H9 (cell line): ENCODE results near the gene TAF10. TPM values are rescaled to one million over a fixed set of nuclear protein-coding genes. Genes with fewer than 3 reads are reported as not detected.

Experiments
- DNase-seq: peaks from one replicate; pipeline ENCODE4 v3.0.0-alpha.2; 2017
- H2AFZ ChIP-seq: one replicate; pipeline ENCODE4 v1.6.1; 2013; ENCODE audit warnings: mild to moderate bottlenecking, low read length, control low read depth, moderate library complexity
- H2AK5ac ChIP-seq: 2 replicates; pipeline ENCODE4 v1.6.1; 2013; ENCODE audit warnings: low read length, control low read depth, mixed read lengths; ENCODE audit not compliant: insufficient read length
- H2BK120ac ChIP-seq: one replicate; pipeline ENCODE4 v1.6.1; 2013; ENCODE audit warnings: low read depth, mild to moderate bottlenecking, low read length, control low read depth, inconsistent platforms; ENCODE audit not compliant: poor library complexity, severe bottlenecking
- H2BK12ac ChIP-seq: 2 replicates; pipeline ENCODE4 v1.6.1; 2013; ENCODE audit warnings: low read length, control low read depth, mixed read lengths, low read depth; ENCODE audit not compliant: insufficient read length
- H2BK15ac ChIP-seq: 2 replicates; pipeline ENCODE4 v1.6.1; 2013; ENCODE audit warnings: low read depth, low read length, control low read depth
- H2BK20ac ChIP-seq: one replicate; pipeline ENCODE4 v1.6.1; 2013; ENCODE audit warnings: low read depth, mild to moderate bottlenecking, low read length, control low read depth, inconsistent platforms; ENCODE audit not compliant: poor library complexity, severe bottlenecking
- H2BK5ac ChIP-seq: 2 replicates; pipeline ENCODE4 v1.6.1; 2013; ENCODE audit warnings: low read length, control low read depth, mixed read lengths; ENCODE audit not compliant: insufficient read length
- H3K14ac ChIP-seq: 2 replicates; pipeline ENCODE4 v1.6.1; 2013; ENCODE audit warnings: low read length, control low read depth; ENCODE audit not compliant: insufficient read depth
- H3K18ac ChIP-seq: 2 replicates; pipeline ENCODE4 v1.6.1; 2013; ENCODE audit warnings: low read depth, mild to moderate bottlenecking, mixed read lengths, low read length, control low read depth; ENCODE audit not compliant: insufficient read length
- H3K23ac ChIP-seq: 2 replicates; pipeline ENCODE4 v1.6.1; 2013; ENCODE audit warnings: low read length, control low read depth, mixed read lengths, low read depth; ENCODE audit not compliant: insufficient read length
- H3K23me2 ChIP-seq: 2 replicates; pipeline ENCODE4 v1.6.1; 2013; ENCODE audit warnings: low read depth, mild to moderate bottlenecking, mixed read lengths, low read length, control low read depth; ENCODE audit not compliant: insufficient read length, poor library complexity, severe bottlenecking
- H3K27ac ChIP-seq: 2 replicates; pipeline ENCODE4 v1.5.1; 2013; ENCODE audit warnings: low read length, control low read depth, mixed read lengths, low read depth; ENCODE audit not compliant: insufficient read length
- H3K27me3 ChIP-seq: 2 replicates; pipeline ENCODE4 v1.6.1; 2013; ENCODE audit warnings: low read length, control low read depth, inconsistent platforms; ENCODE audit not compliant: insufficient read depth
- H3K4ac ChIP-seq: 2 replicates; pipeline ENCODE4 v1.6.1; 2013; ENCODE audit warnings: low read depth, mild to moderate bottlenecking, control low read depth, inconsistent platforms, low read length, moderate library complexity
- H3K4me1 ChIP-seq: 2 replicates; pipeline ENCODE4 v1.6.1; 2013; ENCODE audit warnings: low read length, control low read depth, inconsistent platforms; ENCODE audit not compliant: insufficient read depth
- H3K4me2 ChIP-seq: 2 replicates; pipeline ENCODE4 v1.6.1; 2013; ENCODE audit warnings: low read length, control low read depth, mixed read lengths; ENCODE audit not compliant: insufficient read length, insufficient read depth
- H3K56ac ChIP-seq: 2 replicates; pipeline ENCODE4 v1.6.1; 2013; ENCODE audit warnings: low read depth, mild to moderate bottlenecking, mixed read lengths, low read length, control low read depth; ENCODE audit not compliant: insufficient read length
- H3K79me1 ChIP-seq: 2 replicates; pipeline ENCODE4 v1.6.1; 2013; ENCODE audit warnings: low read depth, mild to moderate bottlenecking, moderate library complexity, low read length, control low read depth, inconsistent platforms; ENCODE audit not compliant: insufficient read depth, poor library complexity, severe bottlenecking
- H3K79me2 ChIP-seq: 2 replicates; pipeline ENCODE4 v1.6.1; 2013; ENCODE audit warnings: low read length, control low read depth, inconsistent platforms; ENCODE audit not compliant: insufficient read depth
- H3K9ac ChIP-seq: 2 replicates; pipeline ENCODE4 v1.6.1; 2013; ENCODE audit warnings: low read length, control low read depth, mixed read lengths; ENCODE audit not compliant: insufficient read length; ENCODE audit errors: extremely low read depth
- H3K9me3 ChIP-seq: one replicate; pipeline ENCODE4 v1.6.1; 2013; ENCODE audit warnings: low read depth, low read length, inconsistent platforms; ENCODE audit not compliant: control insufficient read depth
- H3T11ph ChIP-seq: one replicate; pipeline ENCODE4 v1.6.1; 2013; ENCODE audit warnings: mild to moderate bottlenecking, low read length, control low read depth, inconsistent platforms
- H4K20me1 ChIP-seq: one replicate; pipeline ENCODE4 v1.6.1; 2013; ENCODE audit not compliant: control insufficient read depth, insufficient read length, insufficient read depth
- H4K5ac ChIP-seq: 2 replicates; pipeline ENCODE4 v1.6.1; 2013; ENCODE audit warnings: low read depth, mild to moderate bottlenecking, mixed read lengths, low read length, control low read depth; ENCODE audit not compliant: insufficient read length
- H4K8ac ChIP-seq: replicated peaks from 2 replicates; pipeline ENCODE4 v1.6.1; 2013; ENCODE audit warnings: low read length, control low read depth, mixed read lengths, low read depth; ENCODE audit not compliant: insufficient read length
- H4K91ac ChIP-seq: 2 replicates; pipeline ENCODE4 v1.6.1; 2013; ENCODE audit warnings: low read depth, mild to moderate bottlenecking, moderate library complexity, mixed read lengths, low read length, control low read depth; ENCODE audit not compliant: insufficient read length
- H3K27ac Mint-ChIP-seq, 3 experiments: 2 replicates in 2 of 3; 3 replicates in 1 of 3; pipeline ENCODE4 v1.8.0; 2020 to 2021; ENCODE audit warnings: mixed read lengths in 3 of 3, mild to moderate bottlenecking in 1 of 3, moderate library complexity in 1 of 3
- H3K27me3 Mint-ChIP-seq: 2 replicates; pipeline ENCODE4 v1.8.0; 2021; ENCODE audit warnings: low read depth, mild to moderate bottlenecking, moderate library complexity, mixed read lengths
- H3K36me3 Mint-ChIP-seq, 3 experiments: 2 replicates in 2 of 3; 3 replicates in 1 of 3; pipeline ENCODE4 v1.8.0; 2020 to 2021; ENCODE audit warnings: low read depth in 3 of 3, mixed read lengths in 3 of 3; ENCODE audit not compliant: insufficient read depth in 1 of 3
- H3K4me1 Mint-ChIP-seq, 2 experiments: 2 replicates each; pipeline ENCODE4 v1.8.0; 2020; ENCODE audit warnings: mixed read lengths in 2 of 2
- H3K4me3 Mint-ChIP-seq, 2 experiments: 2 replicates in 1 of 2; 3 replicates in 1 of 2; pipeline ENCODE4 v1.8.0; 2020 to 2021; ENCODE audit warnings: mild to moderate bottlenecking in 2 of 2, mixed read lengths in 2 of 2, moderate library complexity in 1 of 2
- H3K9me3 Mint-ChIP-seq, 2 experiments: 2 replicates in 1 of 2; 3 replicates in 1 of 2; pipeline ENCODE4 v1.8.0; 2020; ENCODE audit warnings: mild to moderate bottlenecking in 2 of 2, mixed read lengths in 2 of 2, moderate library complexity in 1 of 2
- WGBS: extraction: QIAGEN DNeasy Blood & Tissue Kit; methylation state at CpG from one replicate; pipeline ENCODE4 v1.1.7; 2013; ENCODE audit warnings: missing lambda C conversion rate, low lambda C conversion rate, mixed read lengths; ENCODE audit not compliant: insufficient read length; ENCODE audit errors: extremely low coverage; 5-methylcytosine and 5-hydroxymethylcytosine counted together
- total RNA-seq: library from RNA; stranded (reverse); gene quantifications from 2 replicates; pipeline ENCODE4 v1.2.1, GENCODE V29; 2021
- TF ChIP-seq, protein P1 (sequence below): fragments of 200-600 bp; sonication (generic); conservative IDR thresholded peaks from 3 replicates; pipeline ENCODE4 v1.8.0; 2021; ENCODE audit warnings: antibody characterized with exemption, mild to moderate bottlenecking

TAF10 gene
- total RNA-seq, 1 experiment from 2014 or later: 198 TPM

DNA sequence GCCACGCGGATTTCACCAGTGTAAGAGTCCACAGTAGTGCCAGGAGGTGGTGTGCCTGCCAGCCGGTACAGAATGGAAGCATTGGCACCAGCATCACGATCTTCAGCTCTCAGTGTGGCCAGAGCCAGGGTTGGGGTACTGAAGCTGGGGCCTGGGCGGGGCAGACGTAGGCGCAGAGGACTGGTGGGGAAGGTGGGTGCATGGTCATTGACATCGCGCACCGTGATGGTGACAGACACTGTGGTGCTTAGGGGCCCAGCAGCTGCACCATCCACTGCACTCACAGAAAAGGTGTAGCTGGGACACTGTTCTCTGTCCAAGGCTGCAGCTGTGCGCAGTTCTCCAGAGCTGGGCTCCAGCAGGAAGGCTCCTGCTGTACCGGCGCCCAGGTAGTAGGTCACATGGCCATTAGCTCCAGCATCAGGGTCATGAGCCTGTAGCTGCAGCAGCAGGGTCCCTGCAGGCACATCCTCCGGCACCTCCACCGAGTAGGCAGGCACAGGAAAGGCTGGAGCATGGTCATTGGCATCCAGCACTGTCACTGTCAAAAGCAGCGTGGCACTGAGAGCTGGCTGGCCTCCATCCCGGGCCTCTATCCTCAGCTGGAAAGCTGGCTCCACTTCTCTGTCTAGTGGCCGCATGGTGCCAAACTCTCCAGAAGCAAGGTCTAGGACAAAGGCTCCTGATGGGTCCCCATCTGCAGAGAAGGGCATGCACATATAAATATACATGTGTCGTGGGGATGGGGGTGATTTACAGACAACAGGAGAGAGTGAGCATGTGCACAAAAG, 15.2 kb upstream of the TAF10 start:
- Histone ChIP-seq H3K9ac (no peak overlapping the region), H3K56ac (no peak overlapping the region), H2BK20ac (no peak overlapping the region), H2BK120ac (no peak overlapping the region), H3K4me1 (no peaks in the 10 kb centered on the region), H2BK12ac (no peak overlapping the region), H3K4ac (no peak overlapping the region), H3K14ac (no peak overlapping the region), H4K91ac (no peak overlapping the region), H4K8ac (no peak overlapping the region), H3K23ac (no peak overlapping the region), H2BK5ac (no peak overlapping the region), H4K5ac (no peak overlapping the region), H2BK15ac (no peak overlapping the region), H3K27ac (no peak overlapping the region), H2AFZ (no peak overlapping the region), H3K9me3 (no peaks in the 10 kb centered on the region), H4K20me1 (no peaks in the 10 kb centered on the region), H3K79me2 (no peaks in the 10 kb centered on the region), H2AK5ac (no peak overlapping the region), H3T11ph (no peak overlapping the region), H3K4me2 (no peak overlapping the region), H3K23me2 (peaks cover 9% of the 10 kb centered on the region), H3K27me3 (peaks cover 18% of the 10 kb centered on the region; the same call in 1 of the 2 replicates), H3K79me1 (no peaks in the 10 kb centered on the region), H3K18ac (no peak overlapping the region)
- no CpG with 5 or more reads among the region's 19 CpGs for WGBS
- TF ChIP-seq, protein P1, sequence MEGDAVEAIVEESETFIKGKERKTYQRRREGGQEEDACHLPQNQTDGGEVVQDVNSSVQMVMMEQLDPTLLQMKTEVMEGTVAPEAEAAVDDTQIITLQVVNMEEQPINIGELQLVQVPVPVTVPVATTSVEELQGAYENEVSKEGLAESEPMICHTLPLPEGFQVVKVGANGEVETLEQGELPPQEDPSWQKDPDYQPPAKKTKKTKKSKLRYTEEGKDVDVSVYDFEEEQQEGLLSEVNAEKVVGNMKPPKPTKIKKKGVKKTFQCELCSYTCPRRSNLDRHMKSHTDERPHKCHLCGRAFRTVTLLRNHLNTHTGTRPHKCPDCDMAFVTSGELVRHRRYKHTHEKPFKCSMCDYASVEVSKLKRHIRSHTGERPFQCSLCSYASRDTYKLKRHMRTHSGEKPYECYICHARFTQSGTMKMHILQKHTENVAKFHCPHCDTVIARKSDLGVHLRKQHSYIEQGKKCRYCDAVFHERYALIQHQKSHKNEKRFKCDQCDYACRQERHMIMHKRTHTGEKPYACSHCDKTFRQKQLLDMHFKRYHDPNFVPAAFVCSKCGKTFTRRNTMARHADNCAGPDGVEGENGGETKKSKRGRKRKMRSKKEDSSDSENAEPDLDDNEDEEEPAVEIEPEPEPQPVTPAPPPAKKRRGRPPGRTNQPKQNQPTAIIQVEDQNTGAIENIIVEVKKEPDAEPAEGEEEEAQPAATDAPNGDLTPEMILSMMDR: no peak
- DNase-seq: no peak
- Mint-ChIP-seq H3K27me3 (peaks cover 40% of the 10 kb centered on the region), H3K9me3 (no peaks in the 10 kb centered on the region), H3K4me1 (peaks cover 3% of the 10 kb centered on the region in 2 experiments; a peak in 2 of 4 replicates), H3K4me3 (no peak overlapping the region), H3K27ac (no peak overlapping the region; a peak in 1 of 7 replicates), H3K36me3 (peaks cover 2 to 35% (median 17%) of the 10 kb centered on the region in 3 experiments)
